HG02885 (cell line): Measurements from ENCODE around the gene ADAP1.

Experiments used
- ATAC-seq: cut with Tn5 transposase; IDR thresholded peaks from one replicate; pipeline ENCODE4 v1.9.1; 2021; ENCODE audit warnings: mild to moderate bottlenecking; ENCODE audit not compliant: unreplicated experiment, poor library complexity

The ADAP1 gene

DNA sequence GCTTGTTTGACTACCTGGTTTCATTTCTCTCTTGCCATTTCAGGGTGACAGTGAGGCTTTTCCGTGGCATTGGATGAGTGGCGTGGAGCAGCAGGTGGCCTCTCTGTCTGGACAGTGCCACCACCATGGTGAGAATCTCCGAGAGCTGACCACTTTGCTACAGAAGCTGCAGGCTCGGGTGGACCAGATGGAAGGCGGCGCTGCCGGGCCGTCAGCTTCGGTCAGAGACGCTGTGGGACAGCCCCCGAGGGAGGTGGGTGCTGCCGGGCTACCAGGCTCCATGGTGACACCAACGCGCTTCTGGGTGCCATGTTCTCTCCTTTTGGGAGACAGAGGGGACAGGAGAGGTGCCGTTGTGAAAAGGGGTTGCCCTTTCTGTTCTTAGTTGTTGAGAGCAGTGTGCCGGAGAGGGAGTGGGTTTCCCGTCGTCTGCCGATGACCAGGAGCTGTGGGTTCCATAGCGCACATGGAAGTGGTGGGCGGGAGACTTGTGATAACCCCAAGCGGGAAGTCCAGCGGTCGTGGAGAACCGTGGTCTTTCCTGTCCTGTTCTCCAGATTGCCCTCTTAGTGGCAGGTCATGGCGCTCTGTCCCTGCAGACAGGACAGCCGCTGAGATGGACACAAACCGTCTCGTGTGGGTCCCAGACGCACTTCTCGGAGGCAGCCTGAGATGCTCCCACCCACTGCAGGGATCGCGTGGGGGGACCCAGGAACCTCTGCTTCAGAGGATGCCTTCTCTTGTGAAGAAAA is 100.9 kb downstream of the ADAP1 start:
- no peak for ATAC-seq

DNA sequence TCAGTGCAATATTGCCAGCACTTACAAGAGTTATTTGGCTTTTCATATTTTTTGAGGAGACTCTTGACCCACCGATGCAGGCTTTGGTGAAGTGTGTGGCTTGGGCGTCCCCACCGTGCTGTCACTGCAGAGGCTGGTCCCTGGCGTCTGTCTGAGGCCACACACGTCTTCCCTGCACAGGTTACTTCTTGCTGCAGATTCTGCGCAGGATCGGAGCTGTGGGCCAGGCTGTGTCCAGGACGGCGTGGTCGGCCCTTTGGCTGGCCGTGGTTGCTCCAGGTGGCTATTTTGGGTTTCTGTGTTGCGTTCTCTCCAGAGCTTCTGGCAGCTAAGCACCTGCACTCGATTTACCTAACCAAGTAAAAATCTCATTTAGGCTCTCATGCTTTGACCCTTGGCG is 103.3 kb downstream of the ADAP1 start:
- no peak for ATAC-seq

DNA sequence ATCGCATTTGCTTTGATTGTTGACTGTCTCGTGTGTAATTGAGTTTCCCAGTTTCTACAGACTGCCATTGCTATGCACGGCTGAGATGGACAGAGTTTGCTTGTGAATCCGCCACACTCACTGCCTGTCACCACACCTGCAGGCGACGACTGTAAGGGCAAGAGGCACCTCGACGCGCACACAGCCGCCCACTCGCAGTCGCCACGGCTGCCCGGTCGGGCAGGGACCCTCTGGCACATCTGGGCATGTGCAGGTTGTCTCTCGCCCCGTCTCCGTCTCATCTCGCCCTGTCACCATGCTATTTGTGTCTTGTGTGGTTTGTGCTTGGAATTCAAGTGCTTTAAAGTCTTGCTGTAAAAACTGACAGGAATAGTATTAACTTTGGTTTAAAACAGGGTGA is 104.7 kb downstream of the ADAP1 start:
- ATAC-seq, result no peak

DNA sequence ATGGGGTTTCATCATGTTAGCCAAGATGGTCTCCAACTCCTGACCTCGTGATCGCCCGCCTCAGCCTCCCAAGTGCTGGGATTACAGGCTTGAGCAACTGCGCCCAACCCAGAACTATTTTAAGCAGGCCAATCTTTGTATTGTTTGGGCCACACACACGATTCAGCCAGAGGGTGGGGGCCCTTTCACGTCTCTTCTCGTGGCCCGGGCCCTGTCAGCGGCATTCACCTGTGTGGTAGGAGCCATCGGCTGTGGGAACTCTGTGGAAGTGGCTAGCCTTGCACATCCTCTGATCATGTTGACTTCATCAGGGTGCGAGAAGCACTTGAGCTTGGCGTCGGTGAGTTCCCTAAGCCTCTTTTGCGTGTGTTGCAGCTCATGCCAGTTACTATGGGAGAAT is 105.3 kb downstream of the ADAP1 start:
- ATAC-seq, result no peak
